ENCODE measurements around the gene MRPS12.

MRPS12 gene

DNA sequence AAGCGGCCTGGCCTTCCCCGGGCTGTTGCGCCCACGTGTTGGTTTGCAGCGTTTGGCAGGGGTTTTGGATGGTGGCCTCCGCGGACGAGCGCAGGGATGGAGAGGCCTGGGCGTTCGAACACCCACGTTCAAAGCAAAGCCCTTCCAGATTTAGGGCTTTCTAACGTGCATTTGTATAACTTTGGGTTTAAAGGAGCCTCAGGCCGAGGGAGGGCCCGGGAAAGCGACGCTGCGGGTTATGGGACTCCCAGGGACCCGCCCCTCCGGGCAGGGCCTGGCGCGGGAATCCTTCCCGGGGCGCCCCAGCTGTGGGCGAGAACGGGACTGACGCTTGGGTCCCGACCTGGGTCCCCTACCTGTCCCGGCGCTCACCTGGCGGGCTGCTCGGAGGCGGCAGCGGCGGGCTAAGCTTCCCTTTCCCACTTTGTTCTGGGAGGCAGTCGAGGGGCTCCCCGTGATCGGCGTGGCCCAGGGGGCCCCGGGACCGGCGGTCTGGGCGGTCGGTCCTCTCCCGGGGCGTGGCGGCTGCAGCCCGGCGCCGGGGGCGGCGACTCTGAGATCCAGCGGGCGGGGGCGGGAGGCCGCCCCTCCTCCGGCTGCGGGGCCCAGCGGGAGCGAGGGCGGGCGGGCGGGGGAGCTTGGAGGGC is 44.6 kb downstream of the MRPS12 start, which contains the start of gene FBXO17:
TSS of gene FBXO17 (minus strand) at position 529 of the 647 bp plus-strand sequence. CDS start 25,423 bp downstream, outside the sequence.
- no peak for DNase-seq (ENCODE audit: low read depth in 2 of 2)

DNA sequence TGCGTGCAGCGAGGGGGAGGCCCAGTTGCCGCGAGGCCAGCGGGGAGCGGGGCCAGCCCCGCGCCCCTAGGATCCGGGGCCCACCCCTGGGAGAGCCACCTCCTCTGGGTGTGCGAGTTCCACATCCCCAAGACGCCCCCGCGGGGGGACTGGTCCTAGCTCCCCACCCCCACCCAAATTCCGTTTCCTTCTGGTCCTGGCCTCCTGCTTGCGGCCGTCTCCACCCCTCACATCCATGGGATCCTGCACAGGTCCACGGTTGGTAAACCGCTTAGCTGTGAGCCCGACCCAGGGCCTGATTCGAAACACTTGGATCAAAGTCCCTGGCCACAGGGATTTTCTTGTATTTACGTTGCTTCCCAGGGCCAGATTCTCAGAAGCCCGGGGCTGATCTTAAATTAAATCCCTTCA is 45.1 kb downstream of the MRPS12 start:
- no peak for DNase-seq (ENCODE audit: low read depth in 2 of 2)

DNA sequence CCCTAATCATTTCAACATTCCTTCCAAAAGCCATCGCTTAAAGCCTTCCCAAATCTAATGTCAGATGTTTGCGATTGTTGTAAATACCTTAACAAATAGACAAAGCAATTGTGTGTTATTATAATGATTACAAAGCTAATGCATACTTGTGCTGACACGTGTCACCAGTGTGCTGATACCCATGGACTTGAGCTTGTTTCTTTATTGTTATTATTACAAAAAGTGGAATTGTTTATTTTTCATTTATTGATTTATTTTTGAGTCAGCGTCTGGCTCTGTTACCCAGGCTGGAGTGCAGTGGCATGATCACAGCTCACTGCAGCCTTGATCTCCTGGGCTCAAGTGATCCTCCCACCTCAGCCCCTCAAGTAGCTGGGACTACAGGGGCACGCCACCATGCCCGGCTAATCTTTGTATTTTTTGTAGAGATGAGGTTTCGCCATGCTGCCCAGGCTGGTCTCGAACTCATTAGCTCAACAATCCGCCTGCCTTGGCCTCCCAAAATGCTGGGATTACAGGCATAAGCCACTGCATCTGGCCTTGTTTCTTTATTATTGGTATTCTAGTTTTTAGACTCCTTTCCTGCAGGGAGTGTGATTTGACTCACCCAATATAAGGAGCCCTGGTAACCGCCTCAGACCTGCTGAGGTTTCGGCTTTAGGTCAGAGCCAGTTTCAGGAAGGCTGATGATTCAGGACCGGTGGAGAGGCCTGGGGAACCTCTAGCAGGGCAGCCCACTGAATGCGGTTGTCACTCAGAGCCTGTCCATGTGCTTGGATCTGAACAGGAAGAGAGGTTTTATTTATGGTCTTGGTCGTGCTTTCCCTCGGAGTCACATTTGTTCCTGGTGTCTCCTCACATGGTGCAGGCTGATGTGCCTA is 46.9 kb downstream of the MRPS12 start:
- peak; percentile 50 to 76 for DNase-seq (ENCODE audit: low read depth in 2 of 2)

DNA sequence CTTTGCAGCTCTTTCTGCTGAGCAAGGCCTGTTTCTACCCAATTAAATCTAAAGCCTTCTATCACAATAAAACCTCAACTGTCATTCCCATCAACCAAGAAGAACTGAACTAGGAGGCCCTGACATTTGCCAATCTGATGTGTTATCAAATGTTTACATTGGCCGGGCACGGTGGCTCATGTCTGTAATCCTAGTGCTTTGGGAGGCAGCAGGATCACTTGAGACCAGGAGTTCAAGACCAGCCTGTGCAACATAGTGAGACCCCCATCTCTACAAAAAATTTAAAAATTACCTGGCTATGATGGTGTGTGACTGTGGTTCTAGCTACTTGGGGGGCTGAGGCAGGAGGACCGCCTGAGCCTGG is 47.6 kb downstream of the MRPS12 start:
- no peak for DNase-seq (ENCODE audit: low read depth in 2 of 2)

DNA sequence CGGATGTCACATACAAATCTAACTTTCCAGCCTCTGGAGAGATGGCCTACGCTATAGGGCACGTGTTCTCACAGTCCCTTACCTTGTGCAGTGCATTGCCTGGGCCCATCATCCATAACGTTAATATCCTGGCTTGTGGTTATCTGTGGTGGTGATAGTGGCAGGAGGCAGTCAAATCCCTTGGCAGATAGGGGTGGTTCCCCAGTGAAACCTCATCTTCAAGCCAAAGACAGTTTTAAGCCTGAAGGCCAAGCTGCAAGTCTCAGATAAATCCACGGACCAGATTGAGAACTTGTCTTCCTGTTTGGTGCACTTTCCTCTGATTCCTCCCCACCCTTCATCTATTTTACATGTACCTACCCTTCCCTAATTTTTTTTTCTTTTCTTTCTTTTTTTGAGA is 49.1 kb downstream of the MRPS12 start:
- DNase-seq (ENCODE audit: low read depth in 2 of 2): no peak

DNA sequence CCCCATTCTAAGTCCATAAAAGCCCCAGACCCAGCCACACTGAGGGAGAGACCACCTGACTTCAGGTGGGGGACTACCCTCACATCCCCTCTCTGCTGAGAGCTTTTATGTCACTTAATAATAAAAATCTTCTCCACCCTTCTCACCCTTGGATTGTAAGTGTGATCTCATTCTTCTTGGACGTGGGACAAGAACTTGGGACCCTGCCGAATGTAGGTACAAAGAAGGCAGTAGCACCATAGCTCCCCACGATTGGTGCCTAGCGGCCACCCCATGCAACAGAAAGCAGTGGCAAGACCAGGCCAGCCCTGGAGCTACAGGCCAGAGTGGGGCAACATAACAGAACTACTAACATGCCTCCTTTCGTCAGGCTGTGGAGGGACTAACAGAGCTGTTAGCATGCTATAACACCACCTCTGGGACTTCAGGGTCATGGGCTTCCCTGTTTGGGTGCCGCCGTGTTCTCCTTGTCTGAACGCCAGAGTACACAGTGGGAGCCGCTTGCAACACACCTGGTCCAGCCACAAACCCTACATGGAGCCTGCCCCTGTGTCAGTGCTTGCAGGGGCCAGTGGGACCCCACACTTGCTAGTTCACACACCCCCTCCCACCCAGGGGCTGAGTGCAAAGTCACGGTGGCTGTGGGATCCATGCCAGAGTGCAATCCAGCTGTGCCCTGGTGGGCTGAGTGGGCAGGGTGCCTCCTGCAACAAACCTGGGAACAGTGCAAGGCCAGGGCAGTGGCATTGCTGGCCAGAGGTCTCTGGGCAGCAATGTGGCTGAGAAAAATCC is 50.0 kb downstream of the MRPS12 start:
- no peak for DNase-seq (ENCODE audit: low read depth in 2 of 2)

Measured in stimulated activated CD4-positive, alpha-beta T cell treated with anti-CD3 and anti-CD28 coated beads, Interleukin-4, amount 100 ng/mL, for 48 hours (primary cell).